ENCODE measurements around the gene DMC1. TPM values are rescaled to one million over a fixed set of nuclear protein-coding genes. Genes with fewer than 3 reads are reported as not detected.

DMC1 gene
- total and polyA plus RNA-seq, 2 experiments from 2014 or later: 5.0 to 18.5 TPM

GRCh38 chr22:38613588-38613987, 43.6 kb upstream of the DMC1 start:
- Histone ChIP-seq H4K20me1 (replicated peaks; ENCODE audit: insufficient read depth) (no peaks in the 10 kb centered on the region), H3K79me2 (replicated peaks; ENCODE audit: insufficient read depth) (no peaks in the 10 kb centered on the region), H2AFZ (no peak overlapping the region), H3K27me3 (ENCODE audit: insufficient read depth) (no peaks in the 10 kb centered on the region), H3K9me2 (ENCODE audit: insufficient read depth) (no peaks in the 10 kb centered on the region), H3K4me1 (ENCODE audit: insufficient read depth) (no peaks in the 10 kb centered on the region), H3K4me3 (no peak overlapping the region), H3K4me2 (no peak overlapping the region), H3K27ac (ENCODE audit: low read depth) (no peak overlapping the region), H3K36me3 (ENCODE audit: insufficient read depth) (peaks cover 11% of the 10 kb centered on the region; the same call in 1 of the 2 replicates), H3F3A (replicated peaks; ENCODE audit: low read depth) (no peaks in the 10 kb centered on the region; the same call in 1 of the 2 replicates)
- TF ChIP-seq POLR2AphosphoS5 (IDR thresholded peaks at IDR 0.05; ENCODE audit: low read depth): no peak
- TF ChIP-seq, protein P1, sequence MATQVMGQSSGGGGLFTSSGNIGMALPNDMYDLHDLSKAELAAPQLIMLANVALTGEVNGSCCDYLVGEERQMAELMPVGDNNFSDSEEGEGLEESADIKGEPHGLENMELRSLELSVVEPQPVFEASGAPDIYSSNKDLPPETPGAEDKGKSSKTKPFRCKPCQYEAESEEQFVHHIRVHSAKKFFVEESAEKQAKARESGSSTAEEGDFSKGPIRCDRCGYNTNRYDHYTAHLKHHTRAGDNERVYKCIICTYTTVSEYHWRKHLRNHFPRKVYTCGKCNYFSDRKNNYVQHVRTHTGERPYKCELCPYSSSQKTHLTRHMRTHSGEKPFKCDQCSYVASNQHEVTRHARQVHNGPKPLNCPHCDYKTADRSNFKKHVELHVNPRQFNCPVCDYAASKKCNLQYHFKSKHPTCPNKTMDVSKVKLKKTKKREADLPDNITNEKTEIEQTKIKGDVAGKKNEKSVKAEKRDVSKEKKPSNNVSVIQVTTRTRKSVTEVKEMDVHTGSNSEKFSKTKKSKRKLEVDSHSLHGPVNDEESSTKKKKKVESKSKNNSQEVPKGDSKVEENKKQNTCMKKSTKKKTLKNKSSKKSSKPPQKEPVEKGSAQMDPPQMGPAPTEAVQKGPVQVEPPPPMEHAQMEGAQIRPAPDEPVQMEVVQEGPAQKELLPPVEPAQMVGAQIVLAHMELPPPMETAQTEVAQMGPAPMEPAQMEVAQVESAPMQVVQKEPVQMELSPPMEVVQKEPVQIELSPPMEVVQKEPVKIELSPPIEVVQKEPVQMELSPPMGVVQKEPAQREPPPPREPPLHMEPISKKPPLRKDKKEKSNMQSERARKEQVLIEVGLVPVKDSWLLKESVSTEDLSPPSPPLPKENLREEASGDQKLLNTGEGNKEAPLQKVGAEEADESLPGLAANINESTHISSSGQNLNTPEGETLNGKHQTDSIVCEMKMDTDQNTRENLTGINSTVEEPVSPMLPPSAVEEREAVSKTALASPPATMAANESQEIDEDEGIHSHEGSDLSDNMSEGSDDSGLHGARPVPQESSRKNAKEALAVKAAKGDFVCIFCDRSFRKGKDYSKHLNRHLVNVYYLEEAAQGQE (IDR thresholded peaks at IDR 0.05; ENCODE audit: unreplicated experiment): no peak
- TF ChIP-seq, protein P2, sequence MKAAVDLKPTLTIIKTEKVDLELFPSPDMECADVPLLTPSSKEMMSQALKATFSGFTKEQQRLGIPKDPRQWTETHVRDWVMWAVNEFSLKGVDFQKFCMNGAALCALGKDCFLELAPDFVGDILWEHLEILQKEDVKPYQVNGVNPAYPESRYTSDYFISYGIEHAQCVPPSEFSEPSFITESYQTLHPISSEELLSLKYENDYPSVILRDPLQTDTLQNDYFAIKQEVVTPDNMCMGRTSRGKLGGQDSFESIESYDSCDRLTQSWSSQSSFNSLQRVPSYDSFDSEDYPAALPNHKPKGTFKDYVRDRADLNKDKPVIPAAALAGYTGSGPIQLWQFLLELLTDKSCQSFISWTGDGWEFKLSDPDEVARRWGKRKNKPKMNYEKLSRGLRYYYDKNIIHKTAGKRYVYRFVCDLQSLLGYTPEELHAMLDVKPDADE (IDR thresholded peaks at IDR 0.05): no peak
- TF ChIP-seq ZNF331 (CRISPR knock-in tag; IDR thresholded peaks at IDR 0.05; ENCODE audit: low read depth): no peak
- no peak for TF ChIP-seq ZNF462 (CRISPR knock-in tag; IDR thresholded peaks at IDR 0.05)
- TF ChIP-seq ZNF114 (CRISPR knock-in tag; IDR thresholded peaks at IDR 0.05): no peak
- no peak for TF ChIP-seq EZH2 (IDR thresholded peaks at IDR 0.05; ENCODE audit: low read depth, unreplicated experiment)
- TF ChIP-seq JUNB (IDR thresholded peaks at IDR 0.05; ENCODE audit: unreplicated experiment): no peak
- no peak for TF ChIP-seq EZH2phosphoT487 (IDR thresholded peaks at IDR 0.05; ENCODE audit: unreplicated experiment)
- no peak for TF ChIP-seq CTCF (conservative IDR thresholded peaks at IDR 0.05; ENCODE audit: low read depth in 2 of 2)
- TF ChIP-seq CREB1 (CRISPR knock-in tag; IDR thresholded peaks at IDR 0.05; ENCODE audit: low read depth): no peak
- no peak for TF ChIP-seq NANOG (IDR thresholded peaks at IDR 0.05; ENCODE audit: borderline replicate concordance)
- TF ChIP-seq STAT1 (IDR thresholded peaks at IDR 0.05; ENCODE audit: unreplicated experiment): no peak
- Mint-ChIP-seq H3K4me1 (peaks cover 4% of the 10 kb centered on the region), H3K4me3 (no peak overlapping the region), H3K27me3 (ENCODE audit: insufficient read depth, low read depth, poor library complexity) (peaks cover 6% of the 10 kb centered on the region), H3K9me3 (peaks cover 6% of the 10 kb centered on the region; the same call in 1 of the 3 replicates), H3K36me3 (ENCODE audit: low read depth) (peaks cover 27% of the 10 kb centered on the region), H3K27ac (no peak overlapping the region)
- ATAC-seq: no peak
- no peak for DNase-seq (ENCODE audit: low spot score)
